Fibroblast of pulmonary artery (primary cell): ENCODE data around the gene COX6A2.

Source experiments
- DNase-seq: peaks from one replicate; pipeline ENCODE4 v3.0.0-alpha.2; 2010; ENCODE audit warnings: low read depth
- H3K4me3 ChIP-seq: replicated peaks from 2 replicates; pipeline ENCODE4 v1.5.1; 2011; ENCODE audit warnings: low read depth, mild to moderate bottlenecking, control low read depth, low read length, moderate library complexity
- CTCF ChIP-seq: IDR thresholded peaks from 2 replicates; pipeline ENCODE4 v1.5.1; 2011; ENCODE audit warnings: mild to moderate bottlenecking, control low read depth, low read length, inconsistent platforms; ENCODE audit errors: missing control alignments

Gene COX6A2

GRCh38 chr16:31382485-31383161 is 45.5 kb downstream of the COX6A2 start:
- peak; percentile 76 for TF ChIP-seq CTCF
- DNase-seq: peak; percentile 66
- H3K4me3 ChIP-seq: no peak overlapping the region

GRCh38 chr16:31380201-31380600 is 48.0 kb downstream of the COX6A2 start:
- TF ChIP-seq CTCF: no peak
- DNase-seq: no peak

More at GRCh38 chr16:31380201-31380600, 48.0 kb downstream of the COX6A2 start:
- no peak overlapping the region for H3K4me3 ChIP-seq
